Endothelial cell of umbilical vein (primary cell): Measurements from ENCODE around the gene SNCG. TPM values are rescaled to one million over a fixed set of nuclear protein-coding genes. Genes with fewer than 3 reads are reported as not detected.
"Not testable (repeated sequence)": the region's sequence is repeated elsewhere in the genome, so short reads cannot be mapped to it uniquely, and the experiment has no call there.

Experiments used
- BruUV-seq: library from RNA; stranded (reverse); fragments of 400-500 nt; replicated peaks from 2 replicates; lab custom pipeline; 2021; lab: Mats Ljungman, UMichigan
- CTCF ChIA-PET: fragments of 300-600, 350-600 bp; sonication (Branson Sonifier 250); formaldehyde crosslinking; loops from one replicate; lab custom pipeline; 2021; ENCODE audit warnings: antibody characterized with exemption, inconsistent platforms; lab: Charles Lee
- POLR2A ChIA-PET: fragments of 300-600, 350-600 bp; sonication (Branson Sonifier 250); formaldehyde crosslinking; loops from one replicate; lab custom pipeline; 2021; ENCODE audit warnings: antibody characterized with exemption, inconsistent platforms; lab: Charles Lee
- DNase-seq: peaks from one replicate; pipeline ENCODE4 v3.0.0-alpha.2; 2011; ENCODE audit warnings: low read depth, low spot score
- FAIRE-seq: peaks from 2 replicates; lab custom pipeline; 2011; peaks lifted over from hg19 to GRCh38; lab: Jason Lieb, UNC
- H2AFZ ChIP-seq: 2 replicates; pipeline ENCODE4 v1.6.0; 2012; ENCODE audit warnings: low read depth, low read length, control low read depth, inconsistent platforms
- H3K27ac ChIP-seq: 2 replicates; pipeline ENCODE4 v1.5.1; 2011; ENCODE audit warnings: low read depth, mild to moderate bottlenecking, control low read depth, low read length, moderate library complexity; ENCODE audit not compliant: insufficient read depth
- H3K27me3 ChIP-seq, 2 experiments: 2 replicates each; pipeline versions ENCODE4 v1.6.0 to v1.6.1; 2011; ENCODE audit warnings: low read length in 2 of 2, mixed read lengths in 1 of 2; ENCODE audit not compliant: control insufficient read depth in 2 of 2, insufficient read depth in 2 of 2
- H3K36me3 ChIP-seq, 2 experiments: 2 replicates in 1 of 2; 3 replicates in 1 of 2; pipeline ENCODE4 v1.5.1; 2011; ENCODE audit warnings: low read length in 2 of 2, mild to moderate bottlenecking in 1 of 2, moderate library complexity in 1 of 2; ENCODE audit not compliant: control insufficient read depth in 2 of 2, insufficient read depth in 2 of 2; ENCODE audit errors: extremely low read depth in 1 of 2
- H3K4me1 ChIP-seq: 3 replicates; pipeline ENCODE4 v1.5.1; 2011; ENCODE audit warnings: mild to moderate bottlenecking, low read length; ENCODE audit not compliant: control insufficient read depth, insufficient read depth; ENCODE audit errors: extremely low read depth
- H3K4me2 ChIP-seq: 2 replicates; pipeline ENCODE4 v1.6.1; 2011; ENCODE audit warnings: low read length, control low read depth, mixed read lengths; ENCODE audit not compliant: insufficient read depth
- H3K4me3 ChIP-seq, 3 experiments: fragments of 200-600 bp in 1 of 3; sonication (generic), shearing (Covaris generic) in 1 of 3; replicated peaks in 1 of 3; 2 replicates each; pipeline ENCODE4 v1.5.1; 2011 to 2016; ENCODE audit warnings: control low read depth in 3 of 3, low read length in 3 of 3, mild to moderate bottlenecking in 2 of 3, inconsistent platforms in 1 of 3, low read depth in 1 of 3, moderate library complexity in 1 of 3; ENCODE audit not compliant: insufficient read depth in 1 of 3
- H3K79me2 ChIP-seq: 2 replicates; pipeline ENCODE4 v1.6.0; 2012; ENCODE audit warnings: low read length, inconsistent platforms; ENCODE audit not compliant: control insufficient read depth, insufficient read depth
- H3K9ac ChIP-seq: replicated peaks from 2 replicates; pipeline ENCODE3; 2011; ENCODE audit warnings: low read length, control low read depth; ENCODE audit not compliant: insufficient read depth; ENCODE audit errors: extremely low read depth
- H3K9me1 ChIP-seq: replicated peaks from 3 replicates; pipeline ENCODE4 v1.6.0; 2011; ENCODE audit warnings: mild to moderate bottlenecking, low read length; ENCODE audit not compliant: control insufficient read depth, insufficient read depth; ENCODE audit errors: extremely low read depth
- H3K9me3 ChIP-seq: replicated peaks from 2 replicates; pipeline ENCODE4 v1.5.1; 2012; ENCODE audit warnings: low read length, inconsistent platforms; ENCODE audit not compliant: control insufficient read depth, insufficient read depth
- H4K20me1 ChIP-seq: replicated peaks from 2 replicates; pipeline ENCODE3; 2011; ENCODE audit warnings: mild to moderate bottlenecking, low read length; ENCODE audit not compliant: control insufficient read depth, insufficient read depth; ENCODE audit errors: extremely low read depth
- CTCF ChIP-seq, 2 donors: IDR thresholded peaks; 1 replicate in 1 of 2; 2 replicates in 1 of 2; pipeline ENCODE4 v1.5.1; 2011; ENCODE audit warnings: low read length in 2 of 2, mild to moderate bottlenecking in 2 of 2, moderate library complexity in 2 of 2, control low read depth in 1 of 2, inconsistent platforms in 1 of 2, low read depth in 1 of 2; ENCODE audit not compliant: insufficient read depth in 1 of 2; ENCODE audit errors: extremely low read depth in 1 of 2
- EZH2 ChIP-seq: IDR thresholded peaks from 2 replicates; pipeline ENCODE4 v1.6.1; 2012; ENCODE audit warnings: borderline replicate concordance, low read depth, mild to moderate bottlenecking, moderate library complexity, low read length, inconsistent platforms; ENCODE audit not compliant: severe bottlenecking
- FOS ChIP-seq: IDR thresholded peaks from 2 replicates; pipeline ENCODE4 v1.6.1; 2011; ENCODE audit warnings: mild to moderate bottlenecking, low read length, moderate library complexity, borderline replicate concordance; ENCODE audit not compliant: insufficient read depth
- GATA2 ChIP-seq: IDR thresholded peaks from 2 replicates; pipeline ENCODE4 v1.7.0; 2011; ENCODE audit warnings: low read depth, mild to moderate bottlenecking, moderate library complexity, mixed read lengths, low read length; ENCODE audit not compliant: insufficient read length, insufficient read depth
- JUN ChIP-seq: IDR thresholded peaks from 2 replicates; pipeline ENCODE4 v1.6.1; 2011; ENCODE audit warnings: borderline replicate concordance, low read depth; ENCODE audit not compliant: insufficient read length, insufficient read depth
- MAX ChIP-seq: IDR thresholded peaks from 2 replicates; pipeline ENCODE4 v1.6.1; 2011; ENCODE audit not compliant: insufficient read depth, insufficient read length
- MYC ChIP-seq: IDR thresholded peaks from one replicate; pipeline ENCODE4 v1.6.1; 2011; ENCODE audit warnings: mild to moderate bottlenecking, low read depth, low read length
- POLR2A ChIP-seq: IDR thresholded peaks from 2 replicates; pipeline ENCODE4 v1.6.1; 2012; ENCODE audit warnings: low read depth, mild to moderate bottlenecking, control low read depth, low read length
- POLR2AphosphoS5 ChIP-seq: IDR thresholded peaks from 2 replicates; pipeline ENCODE4 v1.6.1; 2012; ENCODE audit warnings: low read depth, mild to moderate bottlenecking, control low read depth, low read length, moderate library complexity; ENCODE audit not compliant: insufficient read depth
- dilution Hi-C: fragments of 300-500 bp; cut with MboI; formaldehyde crosslinking; loops from one replicate; pipeline ENCODE4 v1.15.0; 2019; ENCODE audit warnings: low sequenced_read_pairs; ENCODE audit not compliant: extremely low pct_ligation_motif_present
- intact Hi-C: fragments of 100-400 bp; cut with micrococcal nuclease; formaldehyde crosslinking; loops from one replicate; pipeline ENCODE4 v1.10.0; 2022
- polyA plus RNA-seq, 4 experiments: library from polyadenylated mRNA; depleted of rRNA in 3 of 4; stranded (reverse) in 3 of 4; unstranded in 1 of 4; fragments of >200 nt; gene quantifications; 2 replicates each; pipeline versions ENCODE4 v1.2.1 to v1.2.3, GENCODE V29; 2011 to 2012; ENCODE audit warnings: missing spikeins in 1 of 4
- total RNA-seq: library from RNA; stranded (reverse); gene quantifications from 2 replicates; pipeline ENCODE4 v1.2.3, GENCODE V29; 2021

SNCG gene
- total and polyA plus RNA-seq, 2 donors (not counting 3 experiments of a cell fraction or from before 2014, with no cell fraction given): 31.4 to 60.8 TPM

GRCh38 chr10:86999802-87000403 lies 41.5 kb downstream of the SNCG start:
- H3K9ac ChIP-seq, CTCF ChIA-PET, intact Hi-C loops, POLR2A ChIA-PET, H3K79me2 ChIP-seq, H2AFZ ChIP-seq, H3K9me3 ChIP-seq, H3K4me2 ChIP-seq, H3K4me1 ChIP-seq, BruUV-seq, H3K36me3 ChIP-seq, dilution Hi-C loops, FAIRE-seq, H3K9me1 ChIP-seq, H4K20me1 ChIP-seq, H3K27ac ChIP-seq, H3K27me3 ChIP-seq, DNase-seq, H3K4me3 ChIP-seq: not testable (repeated sequence)

- Histone ChIP-seq H2AFZ (no peak overlapping the region), H3K4me3 (no peak overlapping the region), H3K36me3 (no peaks in the 10 kb centered on the region), H3K27ac (no peak overlapping the region), H3K9me3 (no peaks in the 10 kb centered on the region), H3K9me1 (no peaks in the 10 kb centered on the region), H3K4me2 (no peak overlapping the region), H3K4me1 (no peaks in the 10 kb centered on the region), H3K9ac (no peak overlapping the region), H3K27me3 (no peaks in the 10 kb centered on the region), H4K20me1 (no peaks in the 10 kb centered on the region), H3K79me2 (no peaks in the 10 kb centered on the region)
- no peak for TF ChIP-seq CTCF (IDR thresholded peaks at IDR 0.05; ENCODE audit: extremely low read depth in 1 of 2, insufficient read depth in 1 of 2, low read depth in 1 of 2, low read length in 2 of 2)
- TF ChIP-seq POLR2A: no peak
- no peak for TF ChIP-seq EZH2
- no peak for TF ChIP-seq GATA2
- TF ChIP-seq FOS: no peak
- TF ChIP-seq JUN: no peak
- no peak for TF ChIP-seq POLR2AphosphoS5
- no peak for TF ChIP-seq MYC
- no peak for TF ChIP-seq MAX
- FAIRE-seq (no peak), DNase-seq (peak; percentile 4)
- intact Hi-C loops: no loop called here
- ChIA-PET POLR2A (no interaction called here), CTCF (no interaction called here)
- BruUV-seq: no TSS peak
- dilution Hi-C loops: no loop called here
Measured at GRCh38 chr10:87000491-87000890, 42.1 kb downstream of the SNCG start.

- H3K27ac ChIP-seq, dilution Hi-C loops, H3K4me2 ChIP-seq, H2AFZ ChIP-seq, H3K36me3 ChIP-seq, BruUV-seq, H4K20me1 ChIP-seq, intact Hi-C loops, H3K27me3 ChIP-seq, H3K9me1 ChIP-seq, CTCF ChIA-PET, H3K9me3 ChIP-seq, H3K4me1 ChIP-seq, POLR2A ChIA-PET, H3K4me3 ChIP-seq, DNase-seq, FAIRE-seq, H3K79me2 ChIP-seq, H3K9ac ChIP-seq: not testable (repeated sequence)
Measured at GRCh38 chr10:87007124-87007523, 48.7 kb downstream of the SNCG start.
